ES-I3 (cell line): ENCODE measurements around the gene AADACL4.
"Not testable (repeated sequence)": the region's sequence is repeated elsewhere in the genome, so short reads cannot be mapped to it uniquely, and the experiment has no call there.

Experiments
- H3K36me3 ChIP-seq: 2 replicates; pipeline ENCODE4 v1.6.1; 2013; ENCODE audit warnings: mild to moderate bottlenecking, low read length, control low read depth, moderate library complexity; ENCODE audit not compliant: insufficient read depth
- H3K4me1 ChIP-seq: 2 replicates; pipeline ENCODE4 v1.6.1; 2013; ENCODE audit warnings: mild to moderate bottlenecking, control low read depth, low read length; ENCODE audit not compliant: insufficient read depth
- H3K9ac ChIP-seq: 2 replicates; pipeline ENCODE4 v1.6.1; 2013; ENCODE audit warnings: low read depth, mild to moderate bottlenecking, low read length, moderate library complexity
- H3K9me3 ChIP-seq: 2 replicates; pipeline ENCODE4 v1.6.1; 2013; ENCODE audit warnings: mild to moderate bottlenecking, low read length, moderate library complexity; ENCODE audit not compliant: control insufficient read depth, insufficient read depth

The AADACL4 gene

DNA sequence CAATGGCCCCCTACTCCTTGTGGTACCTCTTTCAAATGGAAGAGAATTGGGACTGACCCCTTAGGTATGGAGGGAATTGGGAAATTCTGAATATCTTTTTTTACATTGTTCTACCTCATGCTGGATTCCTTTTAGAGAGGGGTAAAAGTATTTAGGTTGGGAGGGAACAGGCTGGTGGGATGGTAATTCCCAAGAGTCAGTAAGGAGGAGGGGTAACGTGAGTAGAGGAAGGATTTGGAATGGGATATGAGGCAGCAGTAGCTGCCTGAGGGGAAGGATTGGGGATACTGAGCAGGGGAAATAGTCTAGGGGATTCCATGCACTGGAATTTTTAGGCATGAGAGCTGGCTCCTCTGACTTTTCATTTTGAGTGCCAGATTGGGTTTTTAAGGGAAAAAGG, 68.2 kb downstream of the AADACL4 start:
- Histone ChIP-seq H3K36me3 (no peaks in the 10 kb centered on the region; the same call in 1 of the 2 replicates), H3K9ac (peak overlapping the region; percentile 14; the same call in 1 of the 2 replicates), H3K4me1 (peaks cover 51% of the 10 kb centered on the region), H3K9me3 (no peaks in the 10 kb centered on the region; the same call in 1 of the 2 replicates)

DNA sequence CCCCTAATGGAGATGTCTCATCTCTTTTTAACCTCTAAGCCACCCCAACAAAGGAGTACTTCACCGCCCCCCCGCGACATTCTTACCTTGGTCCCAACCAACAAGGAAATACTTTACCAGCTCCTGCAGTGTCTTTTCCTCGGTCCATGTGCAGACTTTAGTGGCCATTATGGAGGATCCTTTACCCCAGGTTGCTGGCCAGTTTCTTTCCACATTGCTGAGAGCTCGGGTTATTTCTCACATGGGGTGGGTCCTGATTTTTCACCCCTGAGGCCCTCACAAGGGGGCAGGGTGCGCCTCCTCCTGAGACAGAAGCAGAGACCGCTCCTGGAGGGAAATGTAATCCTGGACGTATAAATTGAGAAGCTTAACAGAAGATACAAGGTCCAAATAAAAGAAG, 69.0 kb downstream of the AADACL4 start:
- Histone ChIP-seq H3K36me3 (no peaks in the 10 kb centered on the region; the same call in 1 of the 2 replicates), H3K9ac (peak overlapping the region; percentile 14), H3K4me1 (peaks cover 60% of the 10 kb centered on the region), H3K9me3 (no peaks in the 10 kb centered on the region)

DNA sequence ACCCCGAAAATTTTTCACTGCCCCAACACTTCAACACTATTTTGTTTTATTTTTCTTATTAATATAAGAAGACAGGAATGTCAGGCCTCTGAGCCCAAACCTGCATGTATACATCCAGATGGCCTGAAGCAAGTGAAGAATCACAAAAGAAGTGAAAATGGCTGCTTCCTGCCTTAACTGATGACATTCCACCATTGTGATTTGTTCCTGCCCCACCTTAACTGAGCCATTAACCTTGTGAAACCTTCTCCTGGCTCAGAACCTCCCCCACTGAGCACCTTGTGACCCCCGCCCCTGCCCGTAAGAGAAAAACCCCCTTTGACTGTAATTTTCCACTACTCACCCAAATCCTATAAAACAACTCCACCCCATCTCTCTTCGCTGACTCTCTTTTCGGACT, 69.8 kb downstream of the AADACL4 start:
- Histone ChIP-seq H3K9ac (peak overlapping the region; percentile 27; the same call in 1 of the 2 replicates), H3K4me1 (peaks cover 64% of the 10 kb centered on the region)
- H3K9me3 ChIP-seq, H3K36me3 ChIP-seq: not testable (repeated sequence)

DNA sequence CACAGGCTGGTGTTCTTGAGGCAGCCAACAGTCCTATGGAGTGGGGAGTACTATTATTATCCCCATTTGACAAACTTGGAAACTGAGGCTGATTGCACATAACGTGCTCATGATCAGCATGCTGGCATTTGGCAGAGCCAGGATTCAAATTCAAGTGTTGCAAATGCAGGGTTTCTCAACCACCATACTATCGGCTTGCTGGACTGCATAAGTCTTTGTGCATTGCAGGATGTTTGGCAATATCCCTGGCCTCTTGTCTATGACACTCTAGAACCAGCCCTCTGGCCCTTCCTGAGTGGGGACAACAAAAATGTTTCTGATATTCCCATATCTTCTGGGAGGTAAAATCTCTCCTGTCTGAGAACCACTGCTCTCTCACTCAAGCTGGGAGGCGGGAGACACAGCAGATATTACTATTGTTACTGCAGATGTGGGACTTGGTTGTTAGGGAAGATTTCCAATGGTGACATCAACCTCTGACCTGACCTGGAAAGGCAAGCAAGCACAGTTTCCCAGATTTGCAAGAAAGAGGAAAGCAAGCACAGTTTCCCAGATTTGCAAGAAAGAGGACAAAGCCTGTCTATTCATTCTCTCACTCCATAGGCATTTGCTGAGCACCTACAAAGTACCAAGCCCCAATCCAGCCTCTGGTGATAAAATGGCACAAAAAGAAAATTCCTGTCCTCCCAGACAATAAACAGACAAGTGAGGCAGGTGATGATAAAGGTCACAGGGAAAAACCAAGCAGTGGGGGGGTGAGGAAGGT, 71.0 kb downstream of the AADACL4 start:
- peaks cover 71% of the 10 kb centered on the region for H3K4me1 ChIP-seq

DNA sequence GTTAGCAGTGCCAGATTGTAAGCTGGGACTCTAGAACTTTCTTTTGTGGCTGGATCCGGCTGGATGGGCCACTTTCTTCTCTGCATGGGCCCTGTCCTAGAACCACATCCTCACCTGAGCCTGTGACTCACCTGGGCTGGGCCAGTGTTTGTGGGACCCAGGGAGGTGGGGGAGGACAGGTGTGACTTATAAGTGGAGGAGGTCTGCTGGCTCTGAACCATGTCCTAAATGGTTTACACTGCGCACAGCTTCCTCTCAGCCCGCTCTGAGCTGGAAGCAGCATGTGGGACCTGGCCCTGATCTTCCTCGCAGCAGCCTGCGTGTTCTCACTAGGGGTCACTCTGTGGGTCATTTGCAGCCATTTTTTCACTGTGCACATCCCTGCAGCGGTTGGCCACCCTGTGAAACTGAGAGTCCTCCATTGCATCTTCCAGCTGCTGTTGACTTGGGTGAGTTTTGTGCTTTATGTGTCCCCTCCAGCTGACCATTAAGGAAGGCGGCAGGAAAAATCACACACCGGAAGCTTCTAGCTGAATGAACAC, 72.1 kb downstream of the AADACL4 start, which contains the start of gene AADACL3:
AADACL3 (plus strand) TSS at position 215 of the 542 bp plus-strand sequence; CDS start at position 282, 67 bp downstream.
- H3K9ac ChIP-seq, result peak within 1 kb of the TSS; percentile 51

More for the DNA sequence above, 71.0 kb downstream of the AADACL4 start:
- no peaks in the 10 kb centered on the region for H3K9me3 ChIP-seq
- peak overlapping the region; percentile 12; the same call in 1 of the 2 replicates for H3K9ac ChIP-seq
- H3K36me3 ChIP-seq, result no peaks in the 10 kb centered on the region

More for the DNA sequence above, 72.1 kb downstream of the AADACL4 start, which contains the start of gene AADACL3:
- Histone ChIP-seq H3K4me1 (peaks cover 79% of the 10 kb centered on the region), H3K36me3 (no peaks in the 10 kb centered on the region), H3K9me3 (no peaks in the 10 kb centered on the region)
